HG02884 (cell line): Measurements from ENCODE around the gene INAVA.
"Not testable (repeated sequence)": the region's sequence is repeated elsewhere in the genome, so short reads cannot be mapped to it uniquely, and the experiment has no call there.

Experiments used
- ATAC-seq: cut with Tn5 transposase; IDR thresholded peaks from one replicate; pipeline ENCODE4 v1.9.1; 2021; ENCODE audit warnings: mild to moderate bottlenecking, moderate library complexity; ENCODE audit not compliant: unreplicated experiment

The INAVA gene

GRCh38 chr1:200960236-200960947, 65.7 kb downstream of the INAVA start:
- ATAC-seq = no peak

DNA sequence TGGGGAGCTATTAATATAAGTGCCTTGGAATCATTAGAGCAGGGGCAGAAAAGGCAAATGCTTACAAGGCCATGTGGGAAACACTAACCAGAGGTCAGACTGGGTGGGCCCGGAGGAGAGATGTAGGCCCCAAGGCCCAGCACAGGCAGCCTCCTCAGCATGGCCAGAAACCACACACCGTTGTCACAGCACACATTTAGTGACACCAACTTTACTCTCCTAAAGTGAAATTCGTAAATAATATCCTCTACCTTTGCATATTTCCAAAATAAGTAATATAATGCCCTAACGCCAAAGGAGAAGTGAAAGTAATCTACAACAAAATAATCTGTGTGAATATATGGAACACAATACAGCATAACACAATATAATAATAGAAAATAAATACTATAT, 66.2 kb downstream of the INAVA start:
- ATAC-seq = no peak

DNA sequence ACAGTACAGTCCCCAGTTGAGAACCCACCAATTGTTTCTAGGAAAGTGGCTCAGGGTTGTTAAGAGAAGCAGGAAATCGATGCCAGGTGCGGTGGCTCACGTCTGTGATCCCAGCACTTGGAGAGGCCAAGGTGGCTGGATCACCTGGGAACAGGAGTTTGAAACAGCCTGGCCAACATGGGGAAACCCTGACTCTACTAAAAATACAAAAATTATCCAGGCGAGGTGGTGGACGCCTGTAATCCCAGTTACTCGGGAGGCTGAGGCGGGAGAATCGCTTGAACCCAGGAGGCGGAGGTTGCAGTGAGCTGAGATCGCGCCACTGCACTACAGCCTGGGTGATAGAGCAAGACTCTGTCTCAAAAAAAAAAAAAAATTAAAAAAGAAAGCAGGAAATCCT, 67.5 kb downstream of the INAVA start:
- not testable (repeated sequence) for ATAC-seq

DNA sequence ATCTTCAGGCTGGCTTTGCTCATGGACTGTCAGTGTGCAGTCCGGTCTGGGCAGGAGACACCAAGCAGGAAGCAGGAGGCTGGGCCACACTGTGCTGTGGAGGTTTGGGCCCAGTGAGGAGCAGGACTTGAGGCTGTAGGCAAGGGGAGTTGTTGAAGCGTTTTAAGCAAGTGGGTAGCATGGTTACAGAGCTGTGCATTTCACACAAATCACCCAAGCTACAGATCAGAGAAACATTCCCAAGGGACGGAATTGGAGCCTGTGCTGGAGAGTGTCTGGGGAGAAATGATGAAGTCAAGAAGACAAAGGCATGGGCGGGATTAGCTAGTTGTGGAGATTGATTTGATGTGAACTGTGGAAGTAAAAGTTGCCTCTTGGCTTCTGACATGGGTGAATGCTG, 67.9 kb downstream of the INAVA start:
- no peak for ATAC-seq

GRCh38 chr1:200963076-200963475, 68.4 kb downstream of the INAVA start:
- no peak for ATAC-seq

- ATAC-seq = not testable (repeated sequence)
Observed at GRCh38 chr1:200963888-200964287, 69.2 kb downstream of the INAVA start.
